Measurements from ENCODE around the gene LAMC2. TPM values are rescaled to one million over a fixed set of nuclear protein-coding genes. Genes with fewer than 3 reads are reported as not detected.

LAMC2 gene
- polyA plus RNA-seq, 1 donor (not counting 4 experiments of a cell fraction or from before 2014, with no cell fraction given), result 1,627 TPM

DNA sequence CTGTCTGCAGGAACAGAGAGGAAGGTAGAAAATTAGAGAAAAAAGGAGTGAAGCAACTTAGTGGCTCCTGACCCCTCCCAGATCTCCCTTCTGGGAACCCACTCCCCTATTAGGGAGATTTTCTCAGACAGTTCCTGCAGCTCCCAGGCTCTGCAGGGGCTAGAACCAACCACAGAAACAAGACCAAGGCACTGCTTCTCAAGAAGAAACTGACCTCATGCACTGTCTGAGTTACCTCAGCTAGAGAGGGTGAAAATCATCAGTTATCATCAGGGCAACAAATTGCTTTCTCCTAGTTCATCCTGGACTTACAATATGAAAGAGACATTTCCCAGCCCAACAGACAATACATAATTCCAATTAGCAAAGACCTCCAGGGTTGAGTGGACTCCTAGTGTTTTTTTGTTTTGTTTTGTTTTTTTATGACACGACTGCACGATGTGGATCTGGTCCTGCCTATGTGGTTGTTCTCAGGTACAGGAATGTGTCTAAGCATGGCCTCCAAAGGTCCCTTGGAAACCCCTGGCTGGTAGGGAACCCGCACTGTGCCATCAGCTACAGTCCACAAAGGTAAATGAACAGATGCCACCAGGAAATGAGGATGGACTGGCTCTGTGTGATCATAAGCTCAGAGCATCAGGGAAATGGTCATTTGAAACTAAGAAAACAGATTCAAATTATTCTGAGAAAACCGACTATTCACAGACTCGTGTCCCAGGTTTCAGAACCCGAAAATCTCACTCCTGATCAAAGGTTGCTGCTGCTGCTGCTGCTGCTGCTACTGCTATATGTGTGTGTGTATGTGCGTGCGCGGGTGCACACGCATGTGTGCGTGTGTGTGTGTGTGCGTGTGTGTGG is 65.3 kb downstream of the LAMC2 start:
- no peak for DNase-seq (ENCODE audit: low read depth, low spot score)
- no peak for FAIRE-seq

DNA sequence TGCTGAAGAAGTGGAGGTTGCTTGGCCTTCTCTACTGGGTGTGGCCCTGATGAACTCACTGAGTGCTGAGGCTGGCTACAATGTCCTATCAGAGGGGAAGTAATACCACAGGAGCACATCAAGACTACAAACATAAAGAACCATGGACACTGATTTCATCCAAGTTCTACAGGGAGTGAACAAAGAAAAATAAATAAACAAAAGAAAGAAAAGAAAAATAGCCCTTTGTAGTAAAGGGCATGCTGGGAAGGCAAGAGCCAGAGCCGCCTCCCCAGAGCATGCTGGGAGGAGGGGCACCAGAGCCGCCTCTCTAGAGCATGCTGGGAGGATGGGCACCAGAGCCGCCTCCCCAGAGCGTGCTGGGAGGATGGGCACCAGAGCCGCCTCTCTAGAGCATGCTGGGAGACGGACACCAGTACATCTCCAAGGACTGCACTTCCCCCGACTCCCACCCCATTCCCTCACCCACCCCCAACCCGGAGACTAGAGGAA is 65.9 kb downstream of the LAMC2 start:
- dilution Hi-C loops (cut with MboI; ENCODE audit: extremely low pct_ligation_motif_present, low sequenced_read_pairs), result no loop called here
- no peak overlapping the region for H3K9ac ChIP-seq (ENCODE audit: control insufficient read depth, extremely low read depth, insufficient read depth, low read length)
- no peak overlapping the region for H3K27ac ChIP-seq (ENCODE audit: control insufficient read depth, insufficient read depth, low read length)
- no peak overlapping the region for H2AFZ ChIP-seq (ENCODE audit: control insufficient read depth, low read length)
- no peaks in the 10 kb centered on the region for H3K79me2 ChIP-seq (ENCODE audit: control insufficient read depth, insufficient read depth, low read length)
- peaks cover 3% of the 10 kb centered on the region for H3K9me1 ChIP-seq (ENCODE audit: control insufficient read depth, extremely low read depth, insufficient read depth, low read length)
- no peak for TF ChIP-seq EZH2 (IDR thresholded peaks at IDR 0.05; ENCODE audit: low read length)
- TF ChIP-seq, protein P1, sequence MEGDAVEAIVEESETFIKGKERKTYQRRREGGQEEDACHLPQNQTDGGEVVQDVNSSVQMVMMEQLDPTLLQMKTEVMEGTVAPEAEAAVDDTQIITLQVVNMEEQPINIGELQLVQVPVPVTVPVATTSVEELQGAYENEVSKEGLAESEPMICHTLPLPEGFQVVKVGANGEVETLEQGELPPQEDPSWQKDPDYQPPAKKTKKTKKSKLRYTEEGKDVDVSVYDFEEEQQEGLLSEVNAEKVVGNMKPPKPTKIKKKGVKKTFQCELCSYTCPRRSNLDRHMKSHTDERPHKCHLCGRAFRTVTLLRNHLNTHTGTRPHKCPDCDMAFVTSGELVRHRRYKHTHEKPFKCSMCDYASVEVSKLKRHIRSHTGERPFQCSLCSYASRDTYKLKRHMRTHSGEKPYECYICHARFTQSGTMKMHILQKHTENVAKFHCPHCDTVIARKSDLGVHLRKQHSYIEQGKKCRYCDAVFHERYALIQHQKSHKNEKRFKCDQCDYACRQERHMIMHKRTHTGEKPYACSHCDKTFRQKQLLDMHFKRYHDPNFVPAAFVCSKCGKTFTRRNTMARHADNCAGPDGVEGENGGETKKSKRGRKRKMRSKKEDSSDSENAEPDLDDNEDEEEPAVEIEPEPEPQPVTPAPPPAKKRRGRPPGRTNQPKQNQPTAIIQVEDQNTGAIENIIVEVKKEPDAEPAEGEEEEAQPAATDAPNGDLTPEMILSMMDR (optimal IDR thresholded peaks at IDR 0.05 in 1 of 3, IDR thresholded peaks at IDR 0.05 in 1 of 3, conservative IDR thresholded peaks at IDR 0.05 in 1 of 3; ENCODE audit: extremely low read depth in 1 of 3, insufficient read depth in 2 of 3, low read length in 3 of 3), result no peak
- H3K9me3 ChIP-seq (ENCODE audit: control insufficient read depth, low read depth, low read length), result no peaks in the 10 kb centered on the region
- H3K36me3 ChIP-seq (ENCODE audit: control insufficient read depth in 2 of 2, extremely low read depth in 1 of 2, insufficient read depth in 2 of 2, low read length in 2 of 2), result no peaks in the 10 kb centered on the region
- no peaks in the 10 kb centered on the region for H3K4me1 ChIP-seq (ENCODE audit: control insufficient read depth, extremely low read depth, insufficient read depth, low read length)
- H3K4me3 ChIP-seq (ENCODE audit: control insufficient read depth in 2 of 3, extremely low read depth in 1 of 3, insufficient read depth in 2 of 3, low read depth in 1 of 3, low read length in 3 of 3), result no peak overlapping the region
- FAIRE-seq (no peak), DNase-seq (ENCODE audit: low read depth, low spot score) (no peak)
- no peaks in the 10 kb centered on the region for H4K20me1 ChIP-seq (ENCODE audit: control insufficient read depth, extremely low read depth, insufficient read depth, low read length)
- H3K4me2 ChIP-seq (ENCODE audit: control insufficient read depth, extremely low read depth, insufficient read depth, low read depth, low read length), result no peak overlapping the region
- H3K27me3 ChIP-seq (ENCODE audit: control insufficient read depth, extremely low read depth, insufficient read depth, low read length), result no peaks in the 10 kb centered on the region

More for the DNA sequence above, 65.3 kb downstream of the LAMC2 start:
- Histone ChIP-seq H4K20me1 (ENCODE audit: control insufficient read depth, extremely low read depth, insufficient read depth, low read length) (no peaks in the 10 kb centered on the region), H3K36me3 (ENCODE audit: control insufficient read depth in 2 of 2, extremely low read depth in 1 of 2, insufficient read depth in 2 of 2, low read length in 2 of 2) (no peaks in the 10 kb centered on the region), H3K9me1 (ENCODE audit: control insufficient read depth, extremely low read depth, insufficient read depth, low read length) (peaks cover 3% of the 10 kb centered on the region), H3K9ac (ENCODE audit: control insufficient read depth, extremely low read depth, insufficient read depth, low read length) (no peak overlapping the region), H3K4me2 (ENCODE audit: control insufficient read depth, extremely low read depth, insufficient read depth, low read depth, low read length) (no peak overlapping the region), H3K27me3 (ENCODE audit: control insufficient read depth, extremely low read depth, insufficient read depth, low read length) (no peaks in the 10 kb centered on the region), H3K4me1 (ENCODE audit: control insufficient read depth, extremely low read depth, insufficient read depth, low read length) (no peaks in the 10 kb centered on the region), H3K27ac (ENCODE audit: control insufficient read depth, insufficient read depth, low read length) (no peak overlapping the region), H3K9me3 (ENCODE audit: control insufficient read depth, low read depth, low read length) (no peaks in the 10 kb centered on the region), H2AFZ (ENCODE audit: control insufficient read depth, low read length) (no peak overlapping the region), H3K79me2 (ENCODE audit: control insufficient read depth, insufficient read depth, low read length) (no peaks in the 10 kb centered on the region), H3K4me3 (ENCODE audit: control insufficient read depth in 2 of 3, extremely low read depth in 1 of 3, insufficient read depth in 2 of 3, low read depth in 1 of 3, low read length in 3 of 3) (no peak overlapping the region)
- dilution Hi-C loops (cut with MboI; ENCODE audit: extremely low pct_ligation_motif_present, low sequenced_read_pairs), result no loop called here
- TF ChIP-seq, protein P1 (optimal IDR thresholded peaks at IDR 0.05 in 1 of 3, IDR thresholded peaks at IDR 0.05 in 1 of 3, conservative IDR thresholded peaks at IDR 0.05 in 1 of 3; ENCODE audit: extremely low read depth in 1 of 3, insufficient read depth in 2 of 3, low read length in 3 of 3), result no peak
- no peak for TF ChIP-seq EZH2 (IDR thresholded peaks at IDR 0.05; ENCODE audit: low read length)
